ES-I3 (cell line): ENCODE data around the gene DISC1.
"Not testable (repeated sequence)": the region's sequence is repeated elsewhere in the genome, so short reads cannot be mapped to it uniquely, and the experiment has no call there.

Experiments used
- H3K36me3 ChIP-seq: 2 replicates; pipeline ENCODE4 v1.6.1; 2013; ENCODE audit warnings: mild to moderate bottlenecking, low read length, control low read depth, moderate library complexity; ENCODE audit not compliant: insufficient read depth
- H3K4me1 ChIP-seq: 2 replicates; pipeline ENCODE4 v1.6.1; 2013; ENCODE audit warnings: mild to moderate bottlenecking, control low read depth, low read length; ENCODE audit not compliant: insufficient read depth
- H3K9ac ChIP-seq: 2 replicates; pipeline ENCODE4 v1.6.1; 2013; ENCODE audit warnings: low read depth, mild to moderate bottlenecking, low read length, moderate library complexity
- H3K9me3 ChIP-seq: 2 replicates; pipeline ENCODE4 v1.6.1; 2013; ENCODE audit warnings: mild to moderate bottlenecking, low read length, moderate library complexity; ENCODE audit not compliant: control insufficient read depth, insufficient read depth

The DISC1 gene

DNA sequence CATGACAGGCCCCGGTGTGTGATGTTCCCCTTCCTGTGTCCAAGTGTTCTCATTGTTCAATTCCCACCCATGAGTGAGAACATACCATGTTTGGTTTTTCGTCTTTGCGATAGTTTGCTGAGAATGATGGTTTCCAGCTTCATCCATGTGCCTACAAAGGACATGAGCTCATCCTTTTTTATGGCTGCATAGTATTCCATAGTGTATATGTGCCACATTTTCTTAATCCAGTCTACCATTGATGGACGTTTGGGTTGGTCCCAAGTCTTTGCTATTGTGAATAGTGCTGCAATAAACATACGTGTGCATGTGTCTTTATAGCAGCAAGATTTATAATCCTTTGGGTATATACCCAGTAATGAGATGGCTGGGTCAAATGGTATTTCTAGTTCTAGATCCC lies 343.2 kb downstream of the DISC1 start:
- not testable (repeated sequence) for H3K36me3 ChIP-seq, H3K4me1 ChIP-seq, H3K9me3 ChIP-seq, H3K9ac ChIP-seq

DNA sequence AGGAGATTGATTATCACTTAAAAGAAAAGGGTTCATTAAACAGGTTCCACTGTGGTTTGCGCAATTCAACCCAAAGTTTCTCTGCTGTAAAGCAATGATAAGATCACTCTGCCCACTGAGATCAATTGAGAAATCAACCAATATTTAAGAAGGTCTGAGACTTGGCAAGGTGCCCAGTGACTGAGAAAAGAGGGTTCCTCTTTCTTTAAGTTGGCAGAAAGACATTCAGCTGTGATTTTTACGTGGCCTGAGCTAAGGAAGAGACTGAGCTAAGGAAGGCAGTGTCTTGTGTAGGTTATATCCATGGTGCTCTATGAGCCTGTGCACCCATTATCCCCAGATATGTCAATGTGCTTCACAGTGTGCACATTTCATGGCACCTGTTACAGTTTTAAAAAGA lies 344.1 kb downstream of the DISC1 start:
- Histone ChIP-seq H3K9me3 (no peaks in the 10 kb centered on the region), H3K4me1 (no peaks in the 10 kb centered on the region), H3K9ac (no peak overlapping the region), H3K36me3 (no peaks in the 10 kb centered on the region)

GRCh38 chr1:231971397-231972110 lies 345.0 kb downstream of the DISC1 start:
- H3K9me3 ChIP-seq, result no peaks in the 10 kb centered on the region
- no peaks in the 10 kb centered on the region for H3K36me3 ChIP-seq
- no peaks in the 10 kb centered on the region for H3K4me1 ChIP-seq

GRCh38 chr1:231972111-231972445 lies 345.5 kb downstream of the DISC1 start:
- H3K9me3 ChIP-seq, result no peaks in the 10 kb centered on the region
- H3K4me1 ChIP-seq, result no peaks in the 10 kb centered on the region
- H3K36me3 ChIP-seq, result no peaks in the 10 kb centered on the region
- no peak overlapping the region for H3K9ac ChIP-seq

More at GRCh38 chr1:231971397-231972110, 345.0 kb downstream of the DISC1 start:
- no peak overlapping the region for H3K9ac ChIP-seq

- Histone ChIP-seq H3K4me1 (no peaks in the 10 kb centered on the region), H3K36me3 (no peaks in the 10 kb centered on the region), H3K9me3 (no peaks in the 10 kb centered on the region), H3K9ac (no peak overlapping the region)
Measured at GRCh38 chr1:231973830-231974229, 347.2 kb downstream of the DISC1 start.

DNA sequence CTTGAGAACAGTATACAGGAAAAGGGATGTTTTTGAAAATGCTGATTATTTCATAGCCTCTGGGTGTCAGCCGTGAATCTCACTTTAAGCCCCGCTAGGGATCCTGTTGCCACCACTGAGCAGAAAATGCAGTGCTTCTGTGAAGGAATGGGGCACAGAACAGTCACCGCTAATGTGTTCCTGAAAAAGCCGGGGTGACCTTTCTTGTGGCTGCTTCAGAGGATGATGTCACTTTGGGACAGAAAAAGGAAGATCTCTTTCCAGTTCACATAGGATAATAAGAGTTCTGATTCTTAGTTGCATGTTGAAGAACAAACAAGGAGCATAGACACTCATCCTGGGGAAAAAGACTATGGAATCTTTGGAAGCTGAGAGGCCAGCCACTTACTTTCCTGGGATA lies 349.6 kb downstream of the DISC1 start:
- Histone ChIP-seq H3K36me3 (no peaks in the 10 kb centered on the region), H3K9ac (no peak overlapping the region), H3K9me3 (no peaks in the 10 kb centered on the region), H3K4me1 (no peaks in the 10 kb centered on the region)

- Histone ChIP-seq H3K36me3 (no peaks in the 10 kb centered on the region), H3K4me1 (peaks cover 7% of the 10 kb centered on the region; the same call in 1 of the 2 replicates), H3K9me3 (no peaks in the 10 kb centered on the region), H3K9ac (no peak overlapping the region)
Measured at GRCh38 chr1:231981675-231982074, 355.1 kb downstream of the DISC1 start.

- H3K9ac ChIP-seq, result no peak overlapping the region
- no peaks in the 10 kb centered on the region for H3K9me3 ChIP-seq
- no peaks in the 10 kb centered on the region for H3K36me3 ChIP-seq
- H3K4me1 ChIP-seq, result peaks cover 11% of the 10 kb centered on the region; the same call in 1 of the 2 replicates
Measured at GRCh38 chr1:231982871-231983587, 356.4 kb downstream of the DISC1 start.

DNA sequence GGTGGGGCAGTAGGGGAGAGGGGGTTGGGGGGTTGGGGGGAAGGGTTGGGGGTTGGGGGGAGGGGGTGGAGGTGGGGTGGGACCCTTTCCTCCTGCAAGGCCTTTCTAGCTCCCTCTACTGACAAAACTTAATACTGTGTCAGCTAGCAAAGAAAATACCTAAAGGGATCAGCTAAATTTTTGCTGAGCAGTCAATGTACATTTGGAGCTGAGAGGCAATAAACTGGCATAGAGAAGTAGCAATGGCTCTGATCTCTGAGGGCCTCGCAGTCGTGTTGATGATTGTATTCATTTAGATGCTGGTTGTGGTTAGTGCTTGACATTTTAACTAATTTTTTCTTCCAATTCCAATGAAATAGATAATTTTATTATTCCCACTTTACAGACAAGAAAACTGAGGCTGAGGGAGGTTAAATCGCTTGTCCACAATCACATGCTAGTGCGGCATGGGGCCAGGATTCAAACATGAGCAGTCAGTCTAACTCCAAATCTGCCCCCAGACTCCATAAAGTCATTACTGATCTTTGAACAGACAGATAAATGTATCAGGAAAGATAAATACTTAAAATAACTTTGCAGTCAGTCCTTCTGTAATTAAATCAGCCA lies 357.1 kb downstream of the DISC1 start:
- Histone ChIP-seq H3K9me3 (no peaks in the 10 kb centered on the region), H3K9ac (no peak overlapping the region), H3K36me3 (no peaks in the 10 kb centered on the region), H3K4me1 (peaks cover 11% of the 10 kb centered on the region; the same call in 1 of the 2 replicates)

- Histone ChIP-seq H3K4me1 (peaks cover 11% of the 10 kb centered on the region; the same call in 1 of the 2 replicates), H3K9me3 (no peaks in the 10 kb centered on the region), H3K9ac (no peak overlapping the region)
Measured at GRCh38 chr1:231985296-231986023, 358.9 kb downstream of the DISC1 start.

GRCh38 chr1:231986631-231987336 lies 360.2 kb downstream of the DISC1 start:
- Histone ChIP-seq H3K9me3 (no peaks in the 10 kb centered on the region), H3K9ac (no peak overlapping the region), H3K36me3 (no peaks in the 10 kb centered on the region), H3K4me1 (peaks cover 11% of the 10 kb centered on the region; the same call in 1 of the 2 replicates)

More at GRCh38 chr1:231985296-231986023, 358.9 kb downstream of the DISC1 start:
- no peaks in the 10 kb centered on the region for H3K36me3 ChIP-seq

DNA sequence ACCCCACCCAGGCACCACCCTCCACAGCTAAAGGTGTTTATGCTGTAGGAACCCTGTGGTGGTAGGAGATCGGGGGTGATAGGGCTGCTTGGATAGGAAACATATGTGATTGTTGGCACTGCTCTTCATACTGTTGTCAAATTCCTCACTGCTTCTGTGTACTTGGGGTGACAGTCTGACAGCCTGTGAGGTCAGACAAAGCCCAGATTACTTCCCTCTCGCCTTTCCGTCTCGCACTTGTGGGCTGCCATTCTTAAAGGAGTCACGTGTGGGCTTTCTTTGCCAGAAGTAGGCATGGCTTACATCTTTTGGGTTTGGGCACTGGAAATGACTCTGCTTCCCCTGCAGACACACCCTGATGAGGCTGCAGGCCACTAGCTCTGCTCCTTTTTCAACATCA lies 363.8 kb downstream of the DISC1 start:
- Histone ChIP-seq H3K9me3 (no peaks in the 10 kb centered on the region), H3K36me3 (no peaks in the 10 kb centered on the region), H3K4me1 (peaks cover 6% of the 10 kb centered on the region; the same call in 1 of the 2 replicates), H3K9ac (no peak overlapping the region)

GRCh38 chr1:231991231-231991630 lies 364.6 kb downstream of the DISC1 start:
- no peaks in the 10 kb centered on the region for H3K9me3 ChIP-seq
- peaks cover 6% of the 10 kb centered on the region; the same call in 1 of the 2 replicates for H3K4me1 ChIP-seq
- no peaks in the 10 kb centered on the region for H3K36me3 ChIP-seq
- H3K9ac ChIP-seq, result no peak overlapping the region

- H3K9me3 ChIP-seq, result no peaks in the 10 kb centered on the region
- no peaks in the 10 kb centered on the region for H3K36me3 ChIP-seq
- no peaks in the 10 kb centered on the region for H3K4me1 ChIP-seq
- H3K9ac ChIP-seq, result no peak overlapping the region
Measured at GRCh38 chr1:231993968-231994455, 367.4 kb downstream of the DISC1 start.
